ENCODE measurements around the gene GNGT2. TPM values are rescaled to one million over a fixed set of nuclear protein-coding genes. Genes with fewer than 3 reads are reported as not detected.

Gene GNGT2
- total RNA-seq, result 0.28 TPM in 1 of 2 replicates, not detected in the other

GRCh38 chr17:49210158-49211029 lies at the start of gene GNGT2, which contains the start of gene ABI3:
Gene GNGT2, minus strand, starts transcription at chr17:49210574. Its CDS starts 3,152 bp downstream, at chr17:49207422.
Gene ABI3, plus strand, starts transcription at chr17:49210707. Its CDS starts 18 bp downstream, at chr17:49210725.

GRCh38 chr17:49230636-49231562 lies 20.5 kb upstream of the GNGT2 start, which contains the start of gene PHOSPHO1:
Gene PHOSPHO1, minus strand, starts transcription at chr17:49230787. Its CDS starts 4,096 bp downstream, at chr17:49226691.

Other genes with a start within 250 kb of the GNGT2 start
- not detected in 2 replicates for gene GIP, start 242.0 kb downstream of the GNGT2 start, total RNA-seq
- gene IGF2BP1, start 213.2 kb downstream of the GNGT2 start, total RNA-seq, result 0.14 and 1.1 TPM in 2 replicates
- gene B4GALNT2, start 77.8 kb downstream of the GNGT2 start, total RNA-seq, result 0.18 and 3.6 TPM in 2 replicates
- 0.09 and 0.14 TPM in 2 replicates for gene ABI3, start 133 bp upstream of the GNGT2 start, total RNA-seq
- gene PHOSPHO1, start 20.2 kb upstream of the GNGT2 start, total RNA-seq, result 0.46 and 0.71 TPM in 2 replicates
- 7.3 and 9.1 TPM in 2 replicates for gene ZNF652, start 151.7 kb upstream of the GNGT2 start, total RNA-seq
- 138 and 139 TPM in 2 replicates for gene PHB1, start 204.3 kb upstream of the GNGT2 start, total RNA-seq

All from smooth muscle cell of bladder (primary cell).